Body of pancreas (tissue), 4 donors: Measurements from ENCODE around the gene TEX51. TPM values are rescaled to one million over a fixed set of nuclear protein-coding genes. Genes with fewer than 3 reads are reported as not detected.

ENCODE experiments used
- ATAC-seq: fragments of 150-250 bp; one replicate; pipeline ENCODE4 v1.9.1; 2016
- DNase-seq, 4 donors: peaks; one replicate each; pipeline ENCODE4 v3.0.0-alpha.2; 2019
- H3K27ac ChIP-seq, 4 donors: fragments of 200-600 bp; sonication (generic); 1 replicate in 3 of 4; 2 replicates in 1 of 4; pipeline versions ENCODE4 v1.5.1 to v1.6.1; 2016 to 2019; ENCODE audit warnings: mild to moderate bottlenecking in 1 of 4, mixed read lengths in 1 of 4, moderate library complexity in 1 of 4
- H3K27me3 ChIP-seq, 2 donors: fragments of 200-600 bp; sonication (generic); one replicate each; pipeline ENCODE4 v1.6.0; 2016; ENCODE audit warnings: mild to moderate bottlenecking in 1 of 2
- H3K36me3 ChIP-seq, 2 donors: fragments of 200-600 bp; sonication (generic); replicated peaks in 1 of 2; 2 replicates each; pipeline ENCODE4 v1.5.1; 2016; ENCODE audit warnings: low read depth in 2 of 2; ENCODE audit not compliant: insufficient read depth in 1 of 2
- H3K4me1 ChIP-seq: fragments of 200-600 bp; sonication (generic); one replicate; pipeline ENCODE4 v1.6.0; 2016
- H3K4me3 ChIP-seq, 2 donors: fragments of 200-600 bp; sonication (generic); 1 replicate in 1 of 2; 2 replicates in 1 of 2; pipeline ENCODE4 v1.5.1; 2016 to 2019
- H3K9me3 ChIP-seq, 3 donors: fragments of 200-600 bp; sonication (generic); 1 replicate in 2 of 3; 2 replicates in 1 of 3; pipeline ENCODE4 v1.5.1; 2016
- CTCF ChIP-seq, 7 experiments: fragments of 450-650 bp in 4 of 7; fragments of 200-600 bp in 3 of 7; sonication (generic) in 3 of 7; IDR thresholded peaks; one replicate each; pipeline ENCODE4 v1.5.1; 2016 to 2019; ENCODE audit warnings: antibody characterized with exemption in 7 of 7
- POLR2A ChIP-seq, 3 donors: fragments of 450-650 bp; IDR thresholded peaks; one replicate each; pipeline ENCODE4 v1.6.1; 2016; ENCODE audit warnings: antibody characterized with exemption in 3 of 3, mild to moderate bottlenecking in 2 of 3
- WGBS, 2 donors: methylation state at CpG; one replicate each; pipeline ENCODE4 v1.1.5; 2017; 5-methylcytosine and 5-hydroxymethylcytosine counted together
- intact Hi-C: fragments of 100-400 bp; cut with DNase I; formaldehyde crosslinking; loops from one replicate; pipeline ENCODE4 v1.15.1; 2023
- total RNA-seq, 2 donors: library from RNA; depleted of rRNA; stranded (reverse); fragments of >200 nt; gene quantifications; one replicate each; pipeline ENCODE4 v1.1.0, GENCODE V29; 2016

Gene TEX51
- total RNA-seq, 2 donors from 2014 or later = not detected

- ATAC-seq (no peak), DNase-seq (no peak)
- H3K27ac ChIP-seq = no peak overlapping the region
- intact Hi-C loops = no loop called here
- no peaks in the 10 kb centered on the region for H3K27me3 ChIP-seq
- no peak for TF ChIP-seq CTCF (IDR thresholded peaks at IDR 0.05)
- TF ChIP-seq POLR2A (IDR thresholded peaks at IDR 0.05) = no peak
- 38 to 39% methylated on average over 2 of the region's 2 CpGs for WGBS, 2 donors
- no peaks in the 10 kb centered on the region for H3K9me3 ChIP-seq
- no peaks in the 10 kb centered on the region for H3K36me3 ChIP-seq
- no peaks in the 10 kb centered on the region for H3K4me1 ChIP-seq
- no peak overlapping the region for H3K4me3 ChIP-seq
These were observed 38.3 kb upstream of the TEX51 start for GRCh38 chr2:126860385-126860784.

GRCh38 chr2:126862730-126863129 lies 36.0 kb upstream of the TEX51 start:
- H3K27ac ChIP-seq = no peak overlapping the region
- 78 to 82% methylated on average over 1 of the region's 1 CpG for WGBS, 2 donors
- intact Hi-C loops = no loop called here
- no peaks in the 10 kb centered on the region for H3K4me1 ChIP-seq
- ATAC-seq (no peak), DNase-seq (no peak)
- no peaks in the 10 kb centered on the region for H3K27me3 ChIP-seq
- H3K36me3 ChIP-seq = no peaks in the 10 kb centered on the region
- no peaks in the 10 kb centered on the region for H3K9me3 ChIP-seq
- H3K4me3 ChIP-seq = no peak overlapping the region
- TF ChIP-seq POLR2A (IDR thresholded peaks at IDR 0.05) (no peak), CTCF (IDR thresholded peaks at IDR 0.05) (no peak)

- intact Hi-C loops = no loop called here
- DNase-seq = no peak
- Histone ChIP-seq H3K4me1 (no peaks in the 10 kb centered on the region), H3K4me3 (no peak overlapping the region), H3K36me3 (no peaks in the 10 kb centered on the region), H3K27ac (no peak overlapping the region), H3K9me3 (no peaks in the 10 kb centered on the region), H3K27me3 (no peaks in the 10 kb centered on the region)
- TF ChIP-seq CTCF (IDR thresholded peaks at IDR 0.05) (no peak), POLR2A (IDR thresholded peaks at IDR 0.05) (no peak)
- ATAC-seq = no peak
- 45 to 51% methylated on average over 5 of the region's 5 CpGs for WGBS, 2 donors
These were observed 35.2 kb upstream of the TEX51 start for GRCh38 chr2:126863336-126864015.

- ATAC-seq (no peak), DNase-seq (no peak)
- H3K36me3 ChIP-seq = no peaks in the 10 kb centered on the region
- no peak overlapping the region for H3K27ac ChIP-seq
- no peaks in the 10 kb centered on the region for H3K4me1 ChIP-seq
- no peak for TF ChIP-seq POLR2A (IDR thresholded peaks at IDR 0.05)
- TF ChIP-seq CTCF (IDR thresholded peaks at IDR 0.05) = no peak
- no peaks in the 10 kb centered on the region for H3K9me3 ChIP-seq
- intact Hi-C loops = no loop called here
- H3K27me3 ChIP-seq = no peaks in the 10 kb centered on the region
- WGBS, 2 donors = 46 to 86% methylated on average over 2 to 3 of the region's 3 CpGs
- no peak overlapping the region for H3K4me3 ChIP-seq
These were observed 33.8 kb upstream of the TEX51 start for GRCh38 chr2:126864861-126865260.

GRCh38 chr2:126866451-126866850 lies 32.2 kb upstream of the TEX51 start:
- ATAC-seq (no peak), DNase-seq (no peak)
- H3K9me3 ChIP-seq = no peaks in the 10 kb centered on the region
- WGBS, 2 donors = 79 to 89% methylated on average over 4 of the region's 4 CpGs
- H3K27me3 ChIP-seq = no peaks in the 10 kb centered on the region
- no peak overlapping the region for H3K4me3 ChIP-seq
- no peaks in the 10 kb centered on the region for H3K4me1 ChIP-seq
- no peaks in the 10 kb centered on the region for H3K36me3 ChIP-seq
- intact Hi-C loops = no loop called here
- TF ChIP-seq CTCF (IDR thresholded peaks at IDR 0.05) (no peak), POLR2A (IDR thresholded peaks at IDR 0.05) (no peak)
- H3K27ac ChIP-seq = no peak overlapping the region
